ENCODE results near the gene C1orf50.

C1orf50 gene

GRCh38 chr1:42756956-42757891 is 9.8 kb upstream of the C1orf50 start (continued):
- TF ChIP-seq ZNF645 (tag by site-specific recombination; IDR thresholded peaks at IDR 0.05): no peak
- TF ChIP-seq ZNF658 (tag by site-specific recombination; IDR thresholded peaks at IDR 0.05): no peak
- no peak for TF ChIP-seq ZNF146 (tag by site-specific recombination; IDR thresholded peaks at IDR 0.05)
- TF ChIP-seq ZNF677 (tag by site-specific recombination; IDR thresholded peaks at IDR 0.05): no peak
- TF ChIP-seq SP3 (tag by site-specific recombination; IDR thresholded peaks at IDR 0.05): no peak
- no peak for TF ChIP-seq KLF7 (tag by site-specific recombination; IDR thresholded peaks at IDR 0.05; ENCODE audit: borderline replicate concordance)
- TF ChIP-seq ZNF558 (tag by site-specific recombination; IDR thresholded peaks at IDR 0.05): no peak
- no peak for TF ChIP-seq ZNF555 (tag by site-specific recombination; conservative IDR thresholded peaks at IDR 0.05)
- no peak for TF ChIP-seq ZBTB10 (tag by site-specific recombination; IDR thresholded peaks at IDR 0.05)
- 0 out of 2 replicates have a peak, but pooled peaks have one; percentile 25 for TF ChIP-seq TRIM28 (IDR thresholded peaks at IDR 0.05; ENCODE audit: borderline replicate concordance, low read length)
- TF ChIP-seq ZNF654 (tag by site-specific recombination; IDR thresholded peaks at IDR 0.05; ENCODE audit: low read depth): peak; percentile 57
- TF ChIP-seq YY2 (tag by site-specific recombination; IDR thresholded peaks at IDR 0.05): no peak
- TF ChIP-seq ZNF692 (tag by site-specific recombination; IDR thresholded peaks at IDR 0.05): no peak
- peak; percentile 7; the same call in 1 of the 2 replicates for TF ChIP-seq FEZF1 (tag by site-specific recombination; IDR thresholded peaks at IDR 0.05)
- no peak for TF ChIP-seq ZNF391 (tag by site-specific recombination; IDR thresholded peaks at IDR 0.05; ENCODE audit: borderline replicate concordance, low read depth)
- no peak for TF ChIP-seq REST (tag by site-specific recombination; IDR thresholded peaks at IDR 0.05)
- no peak for TF ChIP-seq ZNF621 (tag by site-specific recombination; IDR thresholded peaks at IDR 0.05)
- TF ChIP-seq ZNF596 (tag by site-specific recombination; IDR thresholded peaks at IDR 0.05): no peak
- no peak for TF ChIP-seq SP2 (tag by site-specific recombination; IDR thresholded peaks at IDR 0.05)
- TF ChIP-seq ZNF843 (tag by site-specific recombination; IDR thresholded peaks at IDR 0.05): no peak
- TF ChIP-seq RBAK (tag by site-specific recombination; IDR thresholded peaks at IDR 0.05): no peak
- TF ChIP-seq ATF2 (tag by site-specific recombination; IDR thresholded peaks at IDR 0.05; ENCODE audit: low read depth): no peak
- no peak for TF ChIP-seq ZNF501 (tag by site-specific recombination; IDR thresholded peaks at IDR 0.05)
- TF ChIP-seq IKZF3 (tag by site-specific recombination; IDR thresholded peaks at IDR 0.05): 0 out of 2 replicates have a peak, but pooled peaks have one; percentile 22
- no peak for TF ChIP-seq ZNF132 (tag by site-specific recombination; IDR thresholded peaks at IDR 0.05; ENCODE audit: borderline replicate concordance)
- TF ChIP-seq ZFP37 (tag by site-specific recombination; IDR thresholded peaks at IDR 0.05): no peak
- TF ChIP-seq ZBTB26 (tag by site-specific recombination; optimal IDR thresholded peaks at IDR 0.05): no peak
